A673 (cell line): ENCODE data around the gene U2SURP. TPM values are rescaled to one million over a fixed set of nuclear protein-coding genes. Genes with fewer than 3 reads are reported as not detected.

ENCODE experiments used
- BruUV-seq: library from RNA; stranded (reverse); fragments of 400-500 nt; replicated peaks from 2 replicates; lab custom pipeline; 2021; lab: Mats Ljungman, UMichigan
- CTCF ChIA-PET: fragments of 300-600 bp; sonication (Branson Sonifier 250); formaldehyde crosslinking; loops from one replicate; lab custom pipeline; 2022; ENCODE audit warnings: antibody characterized with exemption; lab: Charles Lee
- POLR2A ChIA-PET: fragments of 300-600 bp; sonication (Branson Sonifier 250); formaldehyde crosslinking; loops from one replicate; lab custom pipeline; 2022; ENCODE audit warnings: antibody characterized with exemption; ENCODE audit not compliant: low non-redundant PET; lab: Charles Lee
- DNase-seq: peaks from one replicate; pipeline ENCODE4 v3.0.0-alpha.2; 2015; ENCODE audit warnings: low spot score
- H3K27ac ChIP-seq: fragments of 200-600 bp; sonication (generic); 2 replicates; pipeline ENCODE4 v1.5.1; 2016; ENCODE audit warnings: mixed run types, low read depth, mild to moderate bottlenecking, mixed read lengths, antibody characterized with exemption, low read length; ENCODE audit not compliant: poor library complexity, severe bottlenecking
- H3K27me3 ChIP-seq: fragments of 200-600 bp; sonication (generic); replicated peaks from 2 replicates; pipeline ENCODE4 v1.6.1; 2017; ENCODE audit warnings: mixed run types, low read depth, mild to moderate bottlenecking, mixed read lengths, antibody characterized with exemption, low read length; ENCODE audit not compliant: insufficient read depth, poor library complexity
- H3K36me3 ChIP-seq: fragments of 200-600 bp; sonication (generic); 2 replicates; pipeline ENCODE4 v1.6.1; 2016; ENCODE audit warnings: mixed run types, mild to moderate bottlenecking, mixed read lengths, antibody characterized with exemption, low read length; ENCODE audit not compliant: insufficient read depth, poor library complexity, severe bottlenecking
- H3K4me1 ChIP-seq: fragments of 200-600 bp; sonication (generic); 2 replicates; pipeline ENCODE4 v1.6.1; 2017; ENCODE audit warnings: mixed run types, mild to moderate bottlenecking, mixed read lengths, antibody characterized with exemption, low read length; ENCODE audit not compliant: insufficient read depth, poor library complexity, severe bottlenecking
- H3K4me3 ChIP-seq: fragments of 200-600 bp; sonication (generic); 2 replicates; pipeline ENCODE4 v1.5.1; 2016; ENCODE audit warnings: low read depth, mixed run types, mild to moderate bottlenecking, mixed read lengths, low read length; ENCODE audit not compliant: poor library complexity, severe bottlenecking
- H3K9me3 ChIP-seq: fragments of 200-600 bp; sonication (generic); 2 replicates; pipeline ENCODE4 v1.6.1; 2016; ENCODE audit warnings: mixed run types, low read depth, mild to moderate bottlenecking, mixed read lengths, antibody characterized with exemption, low read length; ENCODE audit not compliant: poor library complexity, severe bottlenecking
- CTCF ChIP-seq: fragments of 300-800, 200-600 bp; sonication (generic); conservative IDR thresholded peaks from 2 replicates; pipeline ENCODE4 v1.5.1; 2017; ENCODE audit warnings: low read depth, mild to moderate bottlenecking, antibody characterized with exemption, low read length, moderate library complexity, mixed read lengths
- EZH2 ChIP-seq: fragments of 200-600 bp; sonication (generic); IDR thresholded peaks from 2 replicates; pipeline ENCODE4 v1.6.1; 2017; ENCODE audit warnings: borderline replicate concordance, low read depth, mild to moderate bottlenecking, mixed read lengths, antibody characterized with exemption, low read length; ENCODE audit not compliant: poor library complexity, severe bottlenecking
- intact Hi-C: fragments of 100-400 bp; cut with micrococcal nuclease; formaldehyde crosslinking; loops from one replicate; pipeline ENCODE4 v1.10.0; 2022; ENCODE audit not compliant: unreplicated experiment
- total RNA-seq: library from RNA; stranded (reverse); gene quantifications from 2 replicates; pipeline ENCODE4 v1.2.3, GENCODE V29; 2021

U2SURP gene
- total RNA-seq, 1 experiment from 2014 or later = 165 TPM

GRCh38 chr3:142990721-142991120 lies 10.6 kb upstream of the U2SURP start:
- intact Hi-C loops = no loop called here

GRCh38 chr3:142992323-142992722 lies 9.0 kb upstream of the U2SURP start:
- Histone ChIP-seq H3K4me3 (no peak overlapping the region), H3K4me1 (no peaks in the 10 kb centered on the region), H3K27ac (no peak overlapping the region), H3K27me3 (no peaks in the 10 kb centered on the region), H3K9me3 (no peaks in the 10 kb centered on the region), H3K36me3 (no peaks in the 10 kb centered on the region)
- no TSS peak for BruUV-seq
- CTCF ChIA-PET = interaction anchor here (0.7 kb wide), 1 partner anchor 866 kb away, joined by 3 read pairs; no protein-coding TSS in a partner anchor
- POLR2A ChIA-PET = no interaction called here
- TF ChIP-seq CTCF (no peak), EZH2 (no peak)
- intact Hi-C loops = no loop called here
- no peak for DNase-seq

More at GRCh38 chr3:142990721-142991120, 10.6 kb upstream of the U2SURP start:
- Histone ChIP-seq H3K36me3 (no peaks in the 10 kb centered on the region), H3K9me3 (no peaks in the 10 kb centered on the region), H3K4me1 (no peaks in the 10 kb centered on the region), H3K27me3 (no peaks in the 10 kb centered on the region), H3K27ac (no peak overlapping the region), H3K4me3 (no peak overlapping the region)
- DNase-seq = peak; percentile 24
- BruUV-seq = no TSS peak
- ChIA-PET CTCF (interaction anchor here (0.6 to 1.1 kb wide), 3 partner anchors 10 to 405 kb away, joined by 3 read pairs; partner anchors contain the start of gene U2SURP), POLR2A (no interaction called here)
- no peak for TF ChIP-seq CTCF
- TF ChIP-seq EZH2 = no peak

- H3K36me3 ChIP-seq = no peaks in the 10 kb centered on the region
- H3K9me3 ChIP-seq = no peaks in the 10 kb centered on the region
- intact Hi-C loops = loop anchor here (2.0 kb wide), 2 partner anchors 165 to 407 kb away; no protein-coding TSS in a partner anchor
- ChIA-PET POLR2A (interaction anchor here (0.7 kb wide), 1 partner anchor 165 kb away, joined by 3 read pairs; no protein-coding TSS in a partner anchor), CTCF (interaction anchor here (0.6 to 2.1 kb wide), 2 partner anchors 165 to 407 kb away, joined by 3 to 9 read pairs; no protein-coding TSS in a partner anchor)
- DNase-seq = peak; percentile 79
- no TSS peak for BruUV-seq
- H3K27ac ChIP-seq = no peak overlapping the region
- no peaks in the 10 kb centered on the region for H3K27me3 ChIP-seq
- no peaks in the 10 kb centered on the region for H3K4me1 ChIP-seq
- no peak overlapping the region for H3K4me3 ChIP-seq
- TF ChIP-seq EZH2 (no peak), CTCF (peak; percentile 78)
Observed at GRCh38 chr3:142993958-142994442, 7.4 kb upstream of the U2SURP start.
